GM15510 (cell line): ENCODE results near the gene CCNB1.

Source experiments
- POLR2A ChIP-seq: IDR thresholded peaks from 3 replicates; pipeline ENCODE4 v1.6.1; 2011; ENCODE audit warnings: borderline replicate concordance; ENCODE audit not compliant: insufficient read length; ENCODE audit errors: extremely low read depth

Gene CCNB1

DNA sequence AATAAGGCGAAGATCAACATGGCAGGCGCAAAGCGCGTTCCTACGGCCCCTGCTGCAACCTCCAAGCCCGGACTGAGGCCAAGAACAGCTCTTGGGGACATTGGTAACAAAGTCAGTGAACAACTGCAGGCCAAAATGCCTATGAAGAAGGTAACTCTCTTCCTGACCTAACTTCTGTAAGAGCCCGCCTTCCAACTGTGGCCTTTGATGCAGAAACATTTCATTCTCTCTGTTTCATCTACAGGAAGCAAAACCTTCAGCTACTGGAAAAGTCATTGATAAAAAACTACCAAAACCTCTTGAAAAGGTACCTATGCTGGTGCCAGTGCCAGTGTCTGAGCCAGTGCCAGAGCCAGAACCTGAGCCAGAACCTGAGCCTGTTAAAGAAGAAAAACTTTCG, 979 bp downstream of the CCNB1 start:
- no peak for TF ChIP-seq POLR2A

- TF ChIP-seq POLR2A, result no peak
Measured at GRCh38 chr5:69170495-69170894, 3.5 kb downstream of the CCNB1 start.

GRCh38 chr5:69170969-69171368, 4.0 kb downstream of the CCNB1 start:
- no peak for TF ChIP-seq POLR2A

- no peak for TF ChIP-seq POLR2A
Measured at GRCh38 chr5:69184621-69185020, 17.7 kb downstream of the CCNB1 start.

DNA sequence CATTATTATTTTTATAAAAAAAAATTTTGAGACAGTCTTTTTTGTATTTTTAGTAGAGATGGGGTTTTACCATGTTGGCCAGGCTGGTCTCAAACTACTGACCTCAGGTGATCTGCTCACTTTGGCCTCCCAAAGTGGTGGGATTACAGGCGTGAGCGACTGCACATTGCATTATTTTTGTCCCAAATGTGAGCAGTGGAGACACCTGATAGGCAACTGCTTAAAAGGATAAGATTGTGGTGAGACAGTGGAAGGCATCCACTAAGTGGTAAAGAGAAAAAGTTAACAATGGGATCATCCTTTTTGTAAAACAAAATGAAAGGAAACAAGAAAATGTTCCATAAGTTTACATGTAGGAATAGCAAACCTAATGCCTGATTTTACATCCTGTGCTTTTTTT, 20.4 kb downstream of the CCNB1 start:
- no peak for TF ChIP-seq POLR2A

- no peak for TF ChIP-seq POLR2A
Measured at GRCh38 chr5:69188811-69189161, 21.8 kb downstream of the CCNB1 start.

DNA sequence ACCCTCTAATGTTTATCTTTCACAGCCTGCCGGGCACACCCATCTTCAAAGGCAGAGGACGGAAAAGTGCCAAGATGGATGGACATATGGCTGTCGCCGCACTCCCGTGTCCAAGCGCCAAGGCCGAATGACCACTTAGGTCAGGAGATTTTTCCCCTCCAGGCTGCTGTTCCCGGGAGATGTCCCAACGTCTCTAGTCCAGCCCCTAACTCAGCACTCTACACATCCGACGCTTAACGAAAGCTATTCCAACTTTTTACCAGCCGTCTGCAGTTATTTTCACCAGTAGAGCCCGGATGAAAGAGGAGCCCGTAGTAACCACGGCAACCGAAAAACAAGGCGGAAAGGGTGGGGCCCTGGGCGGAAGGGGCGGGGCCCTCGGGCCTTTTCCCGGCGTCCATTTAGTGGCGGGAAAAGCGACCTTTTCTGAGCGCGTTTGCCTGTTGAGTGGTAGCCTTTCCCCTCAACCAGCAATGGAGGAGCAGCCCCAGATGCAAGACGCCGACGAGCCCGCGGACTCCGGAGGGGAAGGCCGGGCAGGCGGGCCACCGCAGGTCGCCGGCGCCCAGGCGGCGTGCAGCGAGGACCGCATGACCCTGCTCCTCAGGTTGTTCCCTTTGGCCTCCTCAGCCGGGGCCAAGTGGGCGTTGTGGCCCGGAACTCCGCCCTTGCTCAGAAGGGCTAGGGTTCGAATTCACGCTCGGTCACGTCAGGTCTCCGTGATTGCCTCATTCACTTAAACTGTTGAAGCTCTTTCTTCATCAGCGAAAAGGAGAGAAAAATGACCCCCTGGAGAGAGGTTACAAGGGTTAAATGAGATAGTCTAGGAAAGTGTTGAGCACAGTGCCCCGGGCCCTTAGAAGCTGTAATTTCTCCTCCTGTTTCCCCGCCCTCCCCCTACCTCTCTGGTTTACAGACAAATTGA, 22.5 kb downstream of the CCNB1 start, which contains the start of gene CENPH:
Gene CENPH, plus strand, starts transcription at position 422 of the 925 bp plus-strand sequence. Its CDS starts 52 bp downstream, at position 474.
- TF ChIP-seq POLR2A, result peak; percentile 61

DNA sequence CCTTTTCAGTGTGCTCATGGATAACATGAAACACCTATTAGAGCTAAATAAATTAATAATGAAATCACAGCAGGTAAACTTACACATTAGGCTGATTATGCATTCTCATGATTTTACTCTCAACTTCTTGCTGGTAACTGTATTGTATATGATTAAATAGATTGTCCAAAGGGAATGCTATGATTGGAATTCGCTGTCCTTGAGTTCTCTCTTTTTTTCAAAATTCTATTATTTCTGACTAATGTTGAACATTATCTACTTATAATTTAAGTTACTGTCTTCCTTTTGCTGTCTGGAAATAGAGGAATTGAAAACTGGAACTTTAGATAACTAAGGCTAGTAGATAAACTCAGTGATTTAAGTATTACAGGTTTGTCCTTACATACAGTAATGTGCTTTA, 35.5 kb downstream of the CCNB1 start:
- no peak for TF ChIP-seq POLR2A

GRCh38 chr5:69206528-69207190, 39.7 kb downstream of the CCNB1 start:
- TF ChIP-seq POLR2A, result no peak

DNA sequence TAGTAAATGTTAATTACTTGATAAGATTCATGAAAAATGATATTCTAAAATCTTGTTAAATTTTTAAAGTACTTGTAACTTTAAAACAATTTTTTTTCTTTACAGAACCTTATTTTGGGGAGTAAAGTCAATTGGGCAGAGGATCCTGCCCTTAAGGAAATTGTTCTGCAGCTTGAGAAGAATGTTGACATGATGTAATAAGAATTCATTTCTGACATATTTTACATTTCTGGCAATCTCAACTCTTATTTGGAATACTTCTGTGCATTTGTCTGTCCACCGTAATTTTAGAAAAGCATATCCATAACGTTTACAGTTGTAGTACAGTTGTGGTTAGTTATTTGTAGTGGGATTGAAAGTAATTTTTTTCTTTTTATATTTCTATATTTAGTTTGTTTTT, 42.7 kb downstream of the CCNB1 start:
- no peak for TF ChIP-seq POLR2A

DNA sequence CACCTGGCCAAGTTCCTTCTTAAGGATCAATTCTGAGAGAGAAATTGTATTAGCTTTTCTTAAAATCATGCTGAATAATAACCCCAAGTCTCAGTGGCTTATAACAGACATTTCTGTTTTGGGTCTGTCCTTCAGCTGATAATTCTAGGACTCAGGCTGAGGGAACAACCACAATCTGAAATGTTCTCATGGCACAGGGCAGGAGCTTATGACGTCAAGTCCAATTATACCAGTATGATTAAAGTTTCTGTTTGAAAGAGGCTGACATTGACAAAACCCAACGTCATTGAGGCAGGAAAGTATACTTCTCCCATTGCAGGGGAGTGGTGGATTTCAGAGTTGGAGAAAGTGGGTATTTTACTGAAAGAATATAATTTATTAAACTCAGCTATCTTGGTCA, 44.2 kb downstream of the CCNB1 start:
- no peak for TF ChIP-seq POLR2A

DNA sequence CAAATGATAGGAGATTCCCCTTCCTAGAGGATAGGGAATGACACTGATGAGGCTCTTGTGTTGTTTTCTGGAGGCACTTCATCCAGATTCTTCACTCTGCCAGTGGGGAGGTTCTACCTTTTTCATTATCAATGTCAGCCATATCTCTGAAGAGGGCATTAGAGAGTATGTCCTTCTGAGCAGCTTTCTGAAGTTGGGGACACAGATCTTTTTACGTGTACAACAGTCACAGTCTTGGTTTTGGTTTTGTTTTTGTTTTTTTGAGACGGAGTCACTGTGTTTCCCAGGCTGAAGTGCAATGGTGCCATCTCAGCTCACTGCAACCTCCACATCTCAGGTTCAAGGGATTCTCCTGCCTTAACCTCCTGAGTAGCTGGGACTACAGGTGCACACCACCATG, 45.1 kb downstream of the CCNB1 start:
- TF ChIP-seq POLR2A, result no peak

GRCh38 chr5:69213513-69214215, 46.7 kb downstream of the CCNB1 start:
- no peak for TF ChIP-seq POLR2A

DNA sequence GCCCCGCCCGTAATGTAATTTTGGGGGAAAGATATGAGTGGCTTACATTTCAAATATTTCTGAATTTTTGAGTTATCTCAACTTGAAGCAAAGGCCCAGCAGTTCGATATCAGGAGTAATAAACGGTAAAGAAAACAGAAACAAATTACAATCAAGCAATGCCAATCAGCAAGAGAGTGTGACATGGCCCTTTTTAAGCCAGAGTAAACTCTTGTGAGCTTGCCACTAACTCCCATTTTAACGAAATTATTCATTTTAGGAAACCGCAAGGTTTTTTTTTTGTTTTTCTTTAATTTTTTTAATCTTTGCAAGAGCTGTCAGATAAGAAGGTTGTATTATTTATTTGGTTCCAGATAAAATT, 50.2 kb downstream of the CCNB1 start:
- TF ChIP-seq POLR2A, result no peak

- TF ChIP-seq POLR2A, result peak; percentile 67
Measured at GRCh38 chr5:69217548-69218526, 50.9 kb downstream of the CCNB1 start.

DNA sequence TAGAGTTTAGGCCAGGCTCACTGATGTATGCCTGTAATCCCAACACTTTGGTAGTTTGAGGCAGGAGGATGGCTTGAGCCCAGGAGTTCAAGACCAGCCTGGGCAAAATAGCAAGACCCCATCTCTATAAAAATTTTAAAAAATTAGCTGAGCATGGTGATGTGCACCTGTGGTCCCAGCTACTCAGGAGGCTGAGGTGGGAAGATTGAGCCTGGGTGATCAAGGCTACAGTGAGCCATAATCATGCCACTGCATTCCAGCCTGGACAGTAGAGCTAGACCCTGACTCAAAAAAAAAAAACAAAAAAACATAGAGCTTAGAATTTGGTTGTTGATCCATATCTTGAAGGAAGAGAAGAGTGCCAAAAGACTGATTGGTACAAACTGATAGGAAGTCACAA, 53.0 kb downstream of the CCNB1 start:
- TF ChIP-seq POLR2A, result no peak
